ENCODE measurements around the gene KDM4B.

Gene KDM4B

GRCh38 chr19:5041913-5042187, 72.9 kb downstream of the KDM4B start:
- Histone ChIP-seq H3K4me3 (ENCODE audit: control insufficient read depth in 1 of 7, extremely low read depth in 1 of 7, insufficient read depth in 4 of 7, low read depth in 2 of 7, low read length in 6 of 7) (no peak overlapping the region), H3K27me3 (replicated peaks in 2 of 5; ENCODE audit: control insufficient read depth in 4 of 5, insufficient read depth in 5 of 5, low read length in 4 of 5) (no peaks in the 10 kb centered on the region), H3K4me1 (ENCODE audit: control extremely low read depth in 1 of 4, control insufficient read depth in 4 of 4, insufficient read depth in 4 of 4, low read length in 3 of 4) (peaks cover 0 to 9% (median 3%) of the 10 kb centered on the region in 4 experiments), H3K9me3 (ENCODE audit: control extremely low read depth in 1 of 5, control insufficient read depth in 4 of 5, insufficient read depth in 2 of 5, low read depth in 1 of 5, low read length in 4 of 5) (no peaks in the 10 kb centered on the region), H3K36me3 (ENCODE audit: control insufficient read depth in 4 of 4, insufficient read depth in 4 of 4, low read length in 3 of 4) (peaks cover 2 to 33% (median 26%) of the 10 kb centered on the region in 4 experiments), H3K27ac (ENCODE audit: insufficient read depth in 1 of 2, low read depth in 1 of 2, low read length in 2 of 2, poor library complexity in 1 of 2, severe bottlenecking in 2 of 2) (no peak overlapping the region)
- DNase-seq, result no peak
- 95% methylated on average over 9 of the region's 11 CpGs for WGBS (ENCODE audit: insufficient coverage)
- CTCF ChIA-PET, result interaction anchor here (1.4 kb wide), 1 partner anchor 15 kb away, joined by 3 read pairs; no protein-coding TSS in a partner anchor
- POLR2A ChIA-PET, result no interaction called here

- DNase-seq, result no peak
- CTCF ChIA-PET, result interaction anchor here (0.6 to 1.4 kb wide), 2 partner anchors 11 to 16 kb away, joined by 3 read pairs; no protein-coding TSS in a partner anchor
- no peaks in the 10 kb centered on the region for H3K27me3 ChIP-seq (replicated peaks in 2 of 5; ENCODE audit: control insufficient read depth in 4 of 5, insufficient read depth in 5 of 5, low read length in 4 of 5)
- H3K36me3 ChIP-seq (ENCODE audit: control insufficient read depth in 4 of 4, insufficient read depth in 4 of 4, low read length in 3 of 4), result peaks cover 2 to 37% (median 30%) of the 10 kb centered on the region in 4 experiments
- H3K9me3 ChIP-seq (ENCODE audit: control extremely low read depth in 1 of 5, control insufficient read depth in 4 of 5, insufficient read depth in 2 of 5, low read depth in 1 of 5, low read length in 4 of 5), result no peaks in the 10 kb centered on the region
- no peak overlapping the region for H3K4me3 ChIP-seq (ENCODE audit: control insufficient read depth in 1 of 7, extremely low read depth in 1 of 7, insufficient read depth in 4 of 7, low read depth in 2 of 7, low read length in 6 of 7)
- POLR2A ChIA-PET, result no interaction called here
- 84% methylated on average over 16 of the region's 18 CpGs for WGBS (ENCODE audit: insufficient coverage)
- H3K4me1 ChIP-seq (ENCODE audit: control extremely low read depth in 1 of 4, control insufficient read depth in 4 of 4, insufficient read depth in 4 of 4, low read length in 3 of 4), result peaks cover 0 to 9% (median 3%) of the 10 kb centered on the region in 4 experiments
- H3K27ac ChIP-seq (ENCODE audit: insufficient read depth in 1 of 2, low read depth in 1 of 2, low read length in 2 of 2, poor library complexity in 1 of 2, severe bottlenecking in 2 of 2), result no peak overlapping the region
Observed at GRCh38 chr19:5042556-5042955, 73.6 kb downstream of the KDM4B start.

DNA sequence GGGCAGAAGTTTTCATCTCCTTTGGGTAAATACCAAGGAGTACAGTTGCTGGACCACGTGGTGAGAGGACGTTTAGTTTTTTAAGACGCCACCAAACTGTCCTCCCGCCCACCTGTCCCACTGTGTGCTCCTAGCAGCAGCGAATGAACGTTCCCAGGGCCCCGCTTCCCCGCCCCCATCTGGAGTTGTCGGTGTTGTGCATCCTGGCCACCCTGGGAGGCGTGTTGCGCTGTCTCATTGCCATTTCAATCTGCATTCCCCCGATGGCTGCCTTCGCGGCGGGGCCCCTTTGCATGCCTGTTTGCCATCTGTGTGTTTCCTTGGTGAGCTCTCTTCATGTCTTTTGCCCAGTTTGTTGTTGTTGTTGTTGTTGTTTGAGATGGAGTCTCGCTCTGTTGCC, 76.1 kb downstream of the KDM4B start:
- CTCF ChIA-PET, result interaction anchor here (0.9 to 5.1 kb wide), 6 partner anchors 9 to 180 kb away, joined by 3 to 32 read pairs (median 5); no protein-coding TSS in a partner anchor

GRCh38 chr19:5045956-5046338, 77.0 kb downstream of the KDM4B start:
- H3K9me3 ChIP-seq (ENCODE audit: control extremely low read depth in 1 of 5, control insufficient read depth in 4 of 5, insufficient read depth in 2 of 5, low read depth in 1 of 5, low read length in 4 of 5), result no peaks in the 10 kb centered on the region
- no peak for DNase-seq
- POLR2A ChIA-PET, result no interaction called here
- CTCF ChIA-PET, result interaction anchor here (1.1 to 5.1 kb wide), 6 partner anchors 10 to 109 kb away, joined by 3 to 32 read pairs (median 5); no protein-coding TSS in a partner anchor
- peaks cover 0 to 5% (median 0%) of the 10 kb centered on the region in 4 experiments for H3K4me1 ChIP-seq (ENCODE audit: control extremely low read depth in 1 of 4, control insufficient read depth in 4 of 4, insufficient read depth in 4 of 4, low read length in 3 of 4)
- WGBS (ENCODE audit: insufficient coverage), result 92% methylated on average over 8 of the region's 8 CpGs
- no peak overlapping the region for H3K27ac ChIP-seq (ENCODE audit: insufficient read depth in 1 of 2, low read depth in 1 of 2, low read length in 2 of 2, poor library complexity in 1 of 2, severe bottlenecking in 2 of 2)
- peaks cover 0 to 32% (median 25%) of the 10 kb centered on the region in 4 experiments for H3K36me3 ChIP-seq (ENCODE audit: control insufficient read depth in 4 of 4, insufficient read depth in 4 of 4, low read length in 3 of 4)
- H3K4me3 ChIP-seq (ENCODE audit: control insufficient read depth in 1 of 7, extremely low read depth in 1 of 7, insufficient read depth in 4 of 7, low read depth in 2 of 7, low read length in 6 of 7), result no peak overlapping the region
- H3K27me3 ChIP-seq (replicated peaks in 2 of 5; ENCODE audit: control insufficient read depth in 4 of 5, insufficient read depth in 5 of 5, low read length in 4 of 5), result no peaks in the 10 kb centered on the region

More for the DNA sequence above, 76.1 kb downstream of the KDM4B start:
- no peak for DNase-seq
- WGBS (ENCODE audit: insufficient coverage), result 98% methylated on average over 11 of the region's 16 CpGs
- peaks cover 2 to 40% (median 31%) of the 10 kb centered on the region in 4 experiments for H3K36me3 ChIP-seq (ENCODE audit: control insufficient read depth in 4 of 4, insufficient read depth in 4 of 4, low read length in 3 of 4)
- H3K9me3 ChIP-seq (ENCODE audit: control extremely low read depth in 1 of 5, control insufficient read depth in 4 of 5, insufficient read depth in 2 of 5, low read depth in 1 of 5, low read length in 4 of 5), result no peaks in the 10 kb centered on the region
- POLR2A ChIA-PET, result no interaction called here
- H3K4me1 ChIP-seq (ENCODE audit: control extremely low read depth in 1 of 4, control insufficient read depth in 4 of 4, insufficient read depth in 4 of 4, low read length in 3 of 4), result peaks cover 0 to 9% (median 0%) of the 10 kb centered on the region in 4 experiments
- no peaks in the 10 kb centered on the region for H3K27me3 ChIP-seq (replicated peaks in 2 of 5; ENCODE audit: control insufficient read depth in 4 of 5, insufficient read depth in 5 of 5, low read length in 4 of 5)
- H3K4me3 ChIP-seq (ENCODE audit: control insufficient read depth in 1 of 7, extremely low read depth in 1 of 7, insufficient read depth in 4 of 7, low read depth in 2 of 7, low read length in 6 of 7), result no peak overlapping the region
- H3K27ac ChIP-seq (ENCODE audit: insufficient read depth in 1 of 2, low read depth in 1 of 2, low read length in 2 of 2, poor library complexity in 1 of 2, severe bottlenecking in 2 of 2), result no peak overlapping the region

DNA sequence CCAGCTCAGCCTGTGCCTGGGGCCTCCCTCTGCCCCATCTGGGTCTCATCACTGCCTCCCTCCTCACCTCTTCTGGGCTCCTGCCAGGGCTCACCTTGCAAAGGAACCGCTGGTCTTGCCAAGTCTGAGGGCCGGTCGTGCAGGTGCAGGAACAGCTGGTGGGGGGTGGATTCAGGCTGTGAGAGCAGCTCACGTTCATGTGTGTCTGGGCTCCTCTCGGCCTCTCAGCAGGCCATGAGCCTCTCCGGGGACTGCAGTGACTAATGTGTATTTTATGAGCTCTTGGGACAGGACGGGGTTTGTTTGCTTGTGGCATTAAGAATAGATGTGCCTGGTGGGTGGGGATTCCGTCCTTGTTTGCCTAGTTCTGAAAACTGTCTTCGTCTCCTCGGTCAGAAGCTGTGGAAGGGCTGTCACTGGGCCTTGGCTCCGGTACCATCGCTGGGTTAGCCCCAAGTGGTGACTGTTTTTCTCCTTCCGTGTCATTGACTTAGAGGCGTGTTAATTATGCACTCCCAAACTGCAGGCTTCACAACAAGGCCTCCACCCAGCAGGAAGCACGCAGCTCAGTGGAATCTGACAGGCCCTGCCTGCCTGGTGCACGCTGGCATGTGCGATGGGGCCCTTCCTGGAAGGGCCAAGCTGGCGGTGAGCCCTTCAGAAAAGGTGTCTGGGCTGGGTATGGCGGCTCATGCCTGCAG, 77.6 kb downstream of the KDM4B start:
- ChIA-PET CTCF (interaction anchor here (1.1 to 5.1 kb wide), 5 partner anchors 13 to 108 kb away, joined by 3 to 32 read pairs (median 5); no protein-coding TSS in a partner anchor), POLR2A (no interaction called here)
- Histone ChIP-seq H3K36me3 (ENCODE audit: control insufficient read depth in 4 of 4, insufficient read depth in 4 of 4, low read length in 3 of 4) (peaks cover 0 to 34% (median 24%) of the 10 kb centered on the region in 4 experiments), H3K4me1 (ENCODE audit: control extremely low read depth in 1 of 4, control insufficient read depth in 4 of 4, insufficient read depth in 4 of 4, low read length in 3 of 4) (peaks cover 0 to under 1% (median 0%) of the 10 kb centered on the region in 4 experiments), H3K27ac (ENCODE audit: insufficient read depth in 1 of 2, low read depth in 1 of 2, low read length in 2 of 2, poor library complexity in 1 of 2, severe bottlenecking in 2 of 2) (no peak overlapping the region), H3K4me3 (ENCODE audit: control insufficient read depth in 1 of 7, extremely low read depth in 1 of 7, insufficient read depth in 4 of 7, low read depth in 2 of 7, low read length in 6 of 7) (no peak overlapping the region), H3K27me3 (replicated peaks in 2 of 5; ENCODE audit: control insufficient read depth in 4 of 5, insufficient read depth in 5 of 5, low read length in 4 of 5) (no peaks in the 10 kb centered on the region), H3K9me3 (ENCODE audit: control extremely low read depth in 1 of 5, control insufficient read depth in 4 of 5, insufficient read depth in 2 of 5, low read depth in 1 of 5, low read length in 4 of 5) (no peaks in the 10 kb centered on the region)
- DNase-seq, result no peak
- WGBS (ENCODE audit: insufficient coverage), result 98% methylated on average over 13 of the region's 19 CpGs

DNA sequence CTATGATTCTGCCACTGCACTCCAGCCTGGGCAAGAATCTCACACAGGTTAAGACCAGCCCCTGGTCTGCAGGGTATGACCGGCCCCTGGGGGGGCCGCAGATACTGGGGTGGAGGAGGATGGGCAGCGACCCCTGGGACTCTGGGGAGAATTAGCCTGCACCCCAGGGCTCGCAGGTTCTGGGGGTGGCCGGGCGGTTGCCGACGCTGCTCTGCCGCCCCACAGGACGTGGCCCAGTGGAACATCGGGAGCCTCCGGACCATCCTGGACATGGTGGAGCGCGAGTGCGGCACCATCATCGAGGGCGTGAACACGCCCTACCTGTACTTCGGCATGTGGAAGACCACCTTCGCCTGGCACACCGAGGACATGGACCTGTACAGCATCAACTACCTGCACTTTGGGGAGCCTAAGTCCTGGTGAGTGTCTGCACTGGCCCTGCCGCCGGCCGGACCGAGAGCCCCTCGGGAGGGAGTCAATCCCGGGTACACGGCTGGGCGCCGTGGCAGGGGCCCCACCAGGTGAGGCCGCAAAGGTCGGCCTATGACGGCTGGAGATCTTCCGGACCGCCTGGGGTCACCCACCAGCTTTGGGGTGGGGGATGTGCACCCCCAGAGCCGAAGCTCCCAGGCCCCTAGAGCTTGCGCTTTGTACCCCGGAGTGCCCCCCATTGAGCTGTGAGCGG, 78.5 kb downstream of the KDM4B start:
- no peak for DNase-seq

More for the DNA sequence above, 78.5 kb downstream of the KDM4B start:
- CTCF ChIA-PET, result interaction anchor here (0.7 to 5.1 kb wide), 6 partner anchors 17 to 132 kb away, joined by 3 to 32 read pairs (median 4); no protein-coding TSS in a partner anchor
- no peak overlapping the region for H3K27ac ChIP-seq (ENCODE audit: insufficient read depth in 1 of 2, low read depth in 1 of 2, low read length in 2 of 2, poor library complexity in 1 of 2, severe bottlenecking in 2 of 2)
- H3K4me1 ChIP-seq (ENCODE audit: control extremely low read depth in 1 of 4, control insufficient read depth in 4 of 4, insufficient read depth in 4 of 4, low read length in 3 of 4), result no peaks in the 10 kb centered on the region
- POLR2A ChIA-PET, result no interaction called here
- 96% methylated on average over 38 of the region's 39 CpGs for WGBS (ENCODE audit: insufficient coverage)
- no peaks in the 10 kb centered on the region for H3K27me3 ChIP-seq (replicated peaks in 2 of 5; ENCODE audit: control insufficient read depth in 4 of 5, insufficient read depth in 5 of 5, low read length in 4 of 5)
- H3K9me3 ChIP-seq (ENCODE audit: control extremely low read depth in 1 of 5, control insufficient read depth in 4 of 5, insufficient read depth in 2 of 5, low read depth in 1 of 5, low read length in 4 of 5), result no peaks in the 10 kb centered on the region
- peaks cover 0 to 30% (median 19%) of the 10 kb centered on the region in 4 experiments for H3K36me3 ChIP-seq (ENCODE audit: control insufficient read depth in 4 of 4, insufficient read depth in 4 of 4, low read length in 3 of 4)
- no peak overlapping the region for H3K4me3 ChIP-seq (ENCODE audit: control insufficient read depth in 1 of 7, extremely low read depth in 1 of 7, insufficient read depth in 4 of 7, low read depth in 2 of 7, low read length in 6 of 7)

All from common myeloid progenitor, CD34-positive (primary cell).